NCI-H1930 (cell line): Measurements from ENCODE around the gene CDKN2B-AS1.

ENCODE experiments used
- DNase-seq, 2 experiments: peaks; one replicate each; lab custom pipeline; 2025; lab: John Stamatoyannopoulos, UW

Gene CDKN2B-AS1

GRCh38 chr9:22005702-22006606, 11.4 kb downstream of the CDKN2B-AS1 start:
- DNase-seq: no peak

- DNase-seq: no peak
Measured at GRCh38 chr9:22008384-22008716, 13.8 kb downstream of the CDKN2B-AS1 start.

- DNase-seq: peak; percentile 87 to 94
Measured at GRCh38 chr9:22008717-22009505, 14.3 kb downstream of the CDKN2B-AS1 start, which contains the start of gene CDKN2B. Gene CDKN2B, minus strand, starts transcription at chr9:22009305. Its CDS starts 352 bp downstream, at chr9:22008953.

GRCh38 chr9:22009506-22009867, 14.9 kb downstream of the CDKN2B-AS1 start:
- DNase-seq: no peak

- no peak for DNase-seq
Measured at GRCh38 chr9:22010866-22011625, 16.5 kb downstream of the CDKN2B-AS1 start.

GRCh38 chr9:22022396-22022795, 27.8 kb downstream of the CDKN2B-AS1 start:
- no peak for DNase-seq

GRCh38 chr9:22026696-22027095, 32.1 kb downstream of the CDKN2B-AS1 start:
- no peak for DNase-seq

GRCh38 chr9:22028394-22028793, 33.8 kb downstream of the CDKN2B-AS1 start:
- DNase-seq: no peak

- no peak for DNase-seq
Measured at GRCh38 chr9:22029231-22029630, 34.6 kb downstream of the CDKN2B-AS1 start.

GRCh38 chr9:22030101-22030598, 35.6 kb downstream of the CDKN2B-AS1 start:
- DNase-seq: no peak

- no peak for DNase-seq
Measured at GRCh38 chr9:22031655-22032411, 37.2 kb downstream of the CDKN2B-AS1 start.

- DNase-seq: no peak
Measured at GRCh38 chr9:22033012-22033630, 38.5 kb downstream of the CDKN2B-AS1 start.

- DNase-seq: no peak
Measured at GRCh38 chr9:22035591-22036011, 41.0 kb downstream of the CDKN2B-AS1 start.

- DNase-seq: no peak
Measured at GRCh38 chr9:22036866-22037626, 42.5 kb downstream of the CDKN2B-AS1 start.

- no peak for DNase-seq
Measured at GRCh38 chr9:22037954-22038690, 43.5 kb downstream of the CDKN2B-AS1 start.

GRCh38 chr9:22039258-22039657, 44.7 kb downstream of the CDKN2B-AS1 start:
- DNase-seq: no peak

GRCh38 chr9:22040760-22041159, 46.2 kb downstream of the CDKN2B-AS1 start:
- DNase-seq: no peak

- no peak for DNase-seq
Measured at GRCh38 chr9:22041344-22041743, 46.8 kb downstream of the CDKN2B-AS1 start.

GRCh38 chr9:22041775-22042174, 47.2 kb downstream of the CDKN2B-AS1 start:
- DNase-seq: no peak
